ENCODE data around the gene FAT1.

DNA sequence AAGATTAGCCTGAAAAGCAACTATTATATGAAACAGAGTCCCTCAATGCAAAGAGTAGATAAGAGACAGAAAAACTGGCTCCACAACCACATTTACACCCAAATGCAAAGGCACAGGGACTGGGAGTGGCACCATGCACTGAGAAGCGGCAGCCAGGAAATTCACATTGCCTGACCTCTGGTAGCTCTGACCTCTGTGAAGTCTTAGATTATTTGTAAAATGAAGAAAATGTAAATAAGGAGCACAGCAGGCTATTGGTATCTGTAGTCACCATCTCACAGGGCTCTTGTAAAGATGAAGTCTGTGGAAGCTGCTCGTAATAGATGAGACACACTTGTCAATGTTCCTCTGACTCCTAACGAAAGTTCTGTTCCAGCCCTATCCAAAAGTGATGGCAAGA is 69.7 kb downstream of the FAT1 start:
- TF ChIP-seq POLR2A (IDR thresholded peaks at IDR 0.05; ENCODE audit: low read length): no peak
- no peak for TF ChIP-seq GATA1 (IDR thresholded peaks at IDR 0.05; ENCODE audit: low read depth, low read length)

Data from erythroblast (primary cell).